Stimulated activated CD4-positive, alpha-beta T cell treated with anti-CD3 and anti-CD28 coated beads, Interleukin-1b, Interleukin-23, amount 100 ng/mL, for 48 hours (primary cell): ENCODE data around the gene PON1.

Experiments used
- DNase-seq: peaks from one replicate; pipeline ENCODE4 v3.0.0-alpha.2; 2020

PON1 gene

DNA sequence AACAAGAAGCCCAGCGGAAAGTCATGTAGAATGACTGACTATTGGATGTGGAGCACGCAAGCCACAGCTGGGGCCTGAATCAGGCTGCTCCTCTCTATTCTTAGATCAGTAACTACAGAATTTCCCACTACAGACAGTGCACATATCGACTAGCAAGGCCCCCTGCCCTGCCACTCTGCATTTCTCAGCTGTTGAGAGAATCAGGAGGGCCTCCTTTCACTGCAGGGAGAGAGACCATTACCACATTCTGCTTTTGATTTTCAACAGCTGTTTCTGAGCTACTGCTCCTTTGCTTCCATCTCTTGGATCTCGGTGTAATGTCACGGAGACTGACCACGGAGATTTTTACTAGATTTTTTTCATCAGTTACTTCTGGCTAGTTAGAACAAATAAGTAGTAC, 73.8 kb downstream of the PON1 start:
- DNase-seq = no peak
